HepG2 (cell line): Measurements from ENCODE around the gene NRL. TPM values are rescaled to one million over a fixed set of nuclear protein-coding genes. Genes with fewer than 3 reads are reported as not detected.

Source experiments
- ARNT2 ChIP-seq: sonication (generic); formaldehyde crosslinking; IDR thresholded peaks from 2 replicates; pipeline ENCODE4 v1.8.0; 2022; ENCODE audit warnings: mild to moderate bottlenecking, low read depth, missing genetic modification reagents, moderate library complexity
- JUN ChIP-seq: sonication (generic); formaldehyde crosslinking; IDR thresholded peaks from 2 replicates; pipeline ENCODE4 v1.4.0; 2020; ENCODE audit warnings: mild to moderate bottlenecking, missing genetic modification reagents
- MAFK ChIP-seq, 2 experiments: IDR thresholded peaks in 1 of 2; conservative IDR thresholded peaks in 1 of 2; 2 replicates each; pipeline ENCODE4 v1.6.1; 2011; ENCODE audit warnings: improper control_type of control experiment in 2 of 2, low read length in 2 of 2
- PHF20 ChIP-seq: sonication (generic); formaldehyde crosslinking; IDR thresholded peaks from 2 replicates; pipeline ENCODE4 v1.5.0; 2020; ENCODE audit warnings: mild to moderate bottlenecking, missing genetic modification reagents
- RAD21 ChIP-seq: fragments of 450-650 bp; formaldehyde crosslinking; IDR thresholded peaks from 2 replicates; pipeline ENCODE4 v1.5.0; 2020; ENCODE audit warnings: mild to moderate bottlenecking
- RBFOX2 ChIP-seq: fragments of 200-400 bp; formaldehyde crosslinking; IDR thresholded peaks from 2 replicates; pipeline ENCODE4 v1.6.1; 2017; ENCODE audit warnings: low read depth, mild to moderate bottlenecking, low read length
- RBM22 ChIP-seq: fragments of 200-400 bp; formaldehyde crosslinking; optimal IDR thresholded peaks from 2 replicates; pipeline ENCODE3; 2017; ENCODE audit warnings: mild to moderate bottlenecking, low read length, moderate library complexity
- ZNF180 ChIP-seq: sonication (generic); formaldehyde crosslinking; IDR thresholded peaks from 2 replicates; pipeline ENCODE4 v1.4.0; 2020; ENCODE audit warnings: low read depth, missing genetic modification reagents, borderline replicate concordance
- ZNF598 ChIP-seq: sonication (generic); formaldehyde crosslinking; IDR thresholded peaks from 2 replicates; pipeline ENCODE4 v1.5.1; 2020; ENCODE audit warnings: mild to moderate bottlenecking, missing genetic modification reagents, borderline replicate concordance
- ZNF782 ChIP-seq: sonication (generic); formaldehyde crosslinking; IDR thresholded peaks from 2 replicates; pipeline ENCODE4 v1.4.0; 2020; ENCODE audit warnings: missing genetic modification reagents, mild to moderate bottlenecking, borderline replicate concordance
- ZNF878 ChIP-seq: sonication (generic); formaldehyde crosslinking; IDR thresholded peaks from 2 replicates; pipeline ENCODE4 v1.8.1; 2023; ENCODE audit warnings: mild to moderate bottlenecking, missing genetic modification reagents, moderate library complexity
- polyA plus RNA-seq, 8 experiments: library from polyadenylated mRNA; depleted of rRNA in 3 of 8; stranded (reverse) in 7 of 8; unstranded in 1 of 8; fragments of >200 nt; fragmentation: Illumina TruSeq in 4 of 8; extraction: Trizol in 4 of 8; gene quantifications; 2 replicates each; pipeline versions ENCODE4 v1.2.1 to v1.2.3, GENCODE V29; 2011 to 2016; ENCODE audit warnings: low read depth in 4 of 8, missing spikeins in 1 of 8, mixed read lengths in 1 of 8; ENCODE audit not compliant: insufficient read depth in 1 of 8
- total RNA-seq, 5 experiments: library from RNA; depleted of rRNA; stranded (reverse); fragments of >200 nt; fragmentation: Illumina TruSeq; extraction: Trizol; gene quantifications; 2 replicates each; pipeline ENCODE4 v1.2.3, GENCODE V29; 2016; ENCODE audit warnings: low read depth in 1 of 5
- TF ChIP-seq, protein P1 (sequence below): sonication (generic); formaldehyde crosslinking; IDR thresholded peaks from 2 replicates; pipeline ENCODE4 v1.4.0; 2020; ENCODE audit warnings: missing genetic modification reagents
- TF ChIP-seq, protein P2 (sequence below): sonication (generic); formaldehyde crosslinking; IDR thresholded peaks from 2 replicates; pipeline ENCODE4 v1.4.0; 2020; ENCODE audit warnings: missing genetic modification reagents, mild to moderate bottlenecking, borderline replicate concordance
- TF ChIP-seq, protein P3 (sequence below): sonication (generic); formaldehyde crosslinking; IDR thresholded peaks from 2 replicates; pipeline ENCODE4 v1.8.0; 2022; ENCODE audit warnings: low read depth, missing genetic modification reagents
- TF ChIP-seq, protein P4 (sequence below): sonication (generic); formaldehyde crosslinking; IDR thresholded peaks from 2 replicates; pipeline ENCODE4 v1.4.0; 2020; ENCODE audit warnings: missing genetic modification reagents, borderline replicate concordance
- TF ChIP-seq, protein P5 (sequence below): sonication (generic); formaldehyde crosslinking; IDR thresholded peaks from 2 replicates; pipeline ENCODE4 v1.4.0; 2020; ENCODE audit warnings: mild to moderate bottlenecking, missing genetic modification reagents

The NRL gene
- total and polyA plus RNA-seq, 2 of the 13 experiments (the other 11 are each of a cell fraction or from before 2014, with no cell fraction given): 2.5 to 4.7 TPM

DNA sequence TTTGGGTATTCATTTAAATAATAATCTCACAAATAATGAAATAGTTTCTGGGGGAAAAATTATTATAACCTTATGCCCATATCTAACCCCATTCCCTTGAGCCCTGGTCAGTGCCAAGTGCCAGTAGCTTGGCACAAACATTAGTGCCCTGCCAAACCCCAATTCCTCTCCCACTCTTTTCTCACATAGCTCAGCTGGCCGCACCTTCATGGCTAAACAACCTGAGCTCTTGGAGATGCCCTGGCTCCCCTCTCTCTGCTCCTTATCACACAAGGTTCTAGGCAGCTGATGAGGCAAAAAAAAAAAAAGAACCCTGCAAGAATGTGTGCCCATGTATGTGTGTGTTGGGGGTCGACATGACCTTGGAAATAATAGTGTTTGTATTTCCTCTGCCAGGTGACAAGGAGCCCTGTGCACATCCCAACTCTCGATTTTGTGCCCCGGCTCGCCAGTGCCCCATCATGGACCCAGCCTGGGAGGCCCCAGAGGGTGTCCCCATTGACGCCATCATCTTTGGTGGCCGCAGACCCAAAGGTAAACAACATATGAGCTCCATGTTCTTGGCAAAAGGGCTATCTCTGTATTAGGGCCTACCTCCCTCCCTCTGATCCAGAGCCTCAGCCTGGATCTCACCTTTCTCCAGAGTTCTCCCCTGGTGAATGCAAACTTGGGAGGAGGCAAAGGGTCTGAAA lies 12.2 kb downstream of the NRL start (continued):
- TF ChIP-seq, protein P1, sequence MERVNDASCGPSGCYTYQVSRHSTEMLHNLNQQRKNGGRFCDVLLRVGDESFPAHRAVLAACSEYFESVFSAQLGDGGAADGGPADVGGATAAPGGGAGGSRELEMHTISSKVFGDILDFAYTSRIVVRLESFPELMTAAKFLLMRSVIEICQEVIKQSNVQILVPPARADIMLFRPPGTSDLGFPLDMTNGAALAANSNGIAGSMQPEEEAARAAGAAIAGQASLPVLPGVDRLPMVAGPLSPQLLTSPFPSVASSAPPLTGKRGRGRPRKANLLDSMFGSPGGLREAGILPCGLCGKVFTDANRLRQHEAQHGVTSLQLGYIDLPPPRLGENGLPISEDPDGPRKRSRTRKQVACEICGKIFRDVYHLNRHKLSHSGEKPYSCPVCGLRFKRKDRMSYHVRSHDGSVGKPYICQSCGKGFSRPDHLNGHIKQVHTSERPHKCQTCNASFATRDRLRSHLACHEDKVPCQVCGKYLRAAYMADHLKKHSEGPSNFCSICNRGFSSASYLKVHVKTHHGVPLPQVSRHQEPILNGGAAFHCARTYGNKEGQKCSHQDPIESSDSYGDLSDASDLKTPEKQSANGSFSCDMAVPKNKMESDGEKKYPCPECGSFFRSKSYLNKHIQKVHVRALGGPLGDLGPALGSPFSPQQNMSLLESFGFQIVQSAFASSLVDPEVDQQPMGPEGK (CRISPR knock-in tag): no peak
- no peak for TF ChIP-seq RAD21 (CRISPR knock-in tag)
- TF ChIP-seq MAFK (conservative IDR thresholded peaks at IDR 0.05 in 1 of 2, IDR thresholded peaks at IDR 0.05 in 1 of 2; ENCODE audit: low read length in 2 of 2): peak in 1 of 2 experiments; percentile 23; a peak in 1 of 4 replicates
- TF ChIP-seq, protein P2, sequence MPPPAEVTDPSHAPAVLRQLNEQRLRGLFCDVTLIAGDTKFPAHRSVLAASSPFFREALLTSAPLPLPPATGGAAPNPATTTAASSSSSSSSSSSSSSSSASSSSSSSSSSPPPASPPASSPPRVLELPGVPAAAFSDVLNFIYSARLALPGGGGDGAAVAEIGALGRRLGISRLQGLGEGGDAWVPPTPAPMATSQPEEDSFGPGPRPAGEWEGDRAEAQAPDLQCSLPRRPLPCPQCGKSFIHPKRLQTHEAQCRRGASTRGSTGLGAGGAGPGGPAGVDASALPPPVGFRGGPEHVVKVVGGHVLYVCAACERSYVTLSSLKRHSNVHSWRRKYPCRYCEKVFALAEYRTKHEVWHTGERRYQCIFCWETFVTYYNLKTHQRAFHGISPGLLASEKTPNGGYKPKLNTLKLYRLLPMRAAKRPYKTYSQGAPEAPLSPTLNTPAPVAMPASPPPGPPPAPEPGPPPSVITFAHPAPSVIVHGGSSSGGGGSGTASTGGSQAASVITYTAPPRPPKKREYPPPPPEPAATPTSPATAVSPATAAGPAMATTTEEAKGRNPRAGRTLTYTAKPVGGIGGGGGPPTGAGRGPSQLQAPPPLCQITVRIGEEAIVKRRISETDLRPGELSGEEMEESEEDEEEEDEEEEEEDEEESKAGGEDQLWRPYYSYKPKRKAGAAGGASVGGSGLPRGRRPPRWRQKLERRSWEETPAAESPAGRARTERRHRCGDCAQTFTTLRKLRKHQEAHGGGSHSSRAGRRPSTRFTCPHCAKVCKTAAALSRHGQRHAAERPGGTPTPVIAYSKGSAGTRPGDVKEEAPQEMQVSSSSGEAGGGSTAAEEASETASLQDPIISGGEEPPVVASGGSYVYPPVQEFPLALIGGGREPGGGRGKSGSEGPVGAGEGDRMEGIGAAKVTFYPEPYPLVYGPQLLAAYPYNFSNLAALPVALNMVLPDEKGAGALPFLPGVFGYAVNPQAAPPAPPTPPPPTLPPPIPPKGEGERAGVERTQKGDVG: no peak
- no peak for TF ChIP-seq ZNF782 (CRISPR knock-in tag)
- no peak for TF ChIP-seq ARNT2 (CRISPR knock-in tag)
- TF ChIP-seq JUN (CRISPR knock-in tag): 0 out of 2 replicates have a peak, but pooled peaks have one; percentile 44
- TF ChIP-seq, protein P3, sequence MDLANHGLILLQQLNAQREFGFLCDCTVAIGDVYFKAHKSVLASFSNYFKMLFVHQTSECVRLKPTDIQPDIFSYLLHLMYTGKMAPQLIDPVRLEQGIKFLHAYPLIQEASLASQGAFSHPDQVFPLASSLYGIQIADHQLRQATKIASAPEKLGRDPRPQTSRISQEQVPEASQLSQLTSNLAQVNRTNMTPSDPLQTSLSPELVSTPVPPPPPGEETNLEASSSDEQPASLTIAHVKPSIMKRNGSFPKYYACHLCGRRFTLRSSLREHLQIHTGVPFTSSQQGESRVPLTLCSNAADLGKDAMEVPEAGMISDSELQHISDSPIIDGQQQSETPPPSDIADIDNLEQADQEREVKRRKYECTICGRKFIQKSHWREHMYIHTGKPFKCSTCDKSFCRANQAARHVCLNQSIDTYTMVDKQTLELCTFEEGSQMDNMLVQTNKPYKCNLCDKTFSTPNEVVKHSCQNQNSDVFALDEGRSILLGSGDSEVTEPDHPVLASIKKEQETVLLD: no peak
- peak; percentile 91 for TF ChIP-seq RBM22
- no peak for TF ChIP-seq PHF20 (CRISPR knock-in tag)
- TF ChIP-seq ZNF180 (CRISPR knock-in tag): no peak
- TF ChIP-seq, protein P4, sequence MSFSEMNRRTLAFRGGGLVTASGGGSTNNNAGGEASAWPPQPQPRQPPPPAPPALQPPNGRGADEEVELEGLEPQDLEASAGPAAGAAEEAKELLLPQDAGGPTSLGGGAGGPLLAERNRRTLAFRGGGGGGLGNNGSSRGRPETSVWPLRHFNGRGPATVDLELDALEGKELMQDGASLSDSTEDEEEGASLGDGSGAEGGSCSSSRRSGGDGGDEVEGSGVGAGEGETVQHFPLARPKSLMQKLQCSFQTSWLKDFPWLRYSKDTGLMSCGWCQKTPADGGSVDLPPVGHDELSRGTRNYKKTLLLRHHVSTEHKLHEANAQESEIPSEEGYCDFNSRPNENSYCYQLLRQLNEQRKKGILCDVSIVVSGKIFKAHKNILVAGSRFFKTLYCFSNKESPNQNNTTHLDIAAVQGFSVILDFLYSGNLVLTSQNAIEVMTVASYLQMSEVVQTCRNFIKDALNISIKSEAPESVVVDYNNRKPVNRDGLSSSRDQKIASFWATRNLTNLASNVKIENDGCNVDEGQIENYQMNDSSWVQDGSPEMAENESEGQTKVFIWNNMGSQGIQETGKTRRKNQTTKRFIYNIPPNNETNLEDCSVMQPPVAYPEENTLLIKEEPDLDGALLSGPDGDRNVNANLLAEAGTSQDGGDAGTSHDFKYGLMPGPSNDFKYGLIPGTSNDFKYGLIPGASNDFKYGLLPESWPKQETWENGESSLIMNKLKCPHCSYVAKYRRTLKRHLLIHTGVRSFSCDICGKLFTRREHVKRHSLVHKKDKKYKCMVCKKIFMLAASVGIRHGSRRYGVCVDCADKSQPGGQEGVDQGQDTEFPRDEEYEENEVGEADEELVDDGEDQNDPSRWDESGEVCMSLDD (CRISPR knock-in tag): no peak
- TF ChIP-seq ZNF598 (CRISPR knock-in tag): peak; percentile 36; the same call in 1 of the 2 replicates
- no peak for TF ChIP-seq ZNF878 (CRISPR knock-in tag)
- peak; percentile 52 for TF ChIP-seq RBFOX2
- TF ChIP-seq, protein P5, sequence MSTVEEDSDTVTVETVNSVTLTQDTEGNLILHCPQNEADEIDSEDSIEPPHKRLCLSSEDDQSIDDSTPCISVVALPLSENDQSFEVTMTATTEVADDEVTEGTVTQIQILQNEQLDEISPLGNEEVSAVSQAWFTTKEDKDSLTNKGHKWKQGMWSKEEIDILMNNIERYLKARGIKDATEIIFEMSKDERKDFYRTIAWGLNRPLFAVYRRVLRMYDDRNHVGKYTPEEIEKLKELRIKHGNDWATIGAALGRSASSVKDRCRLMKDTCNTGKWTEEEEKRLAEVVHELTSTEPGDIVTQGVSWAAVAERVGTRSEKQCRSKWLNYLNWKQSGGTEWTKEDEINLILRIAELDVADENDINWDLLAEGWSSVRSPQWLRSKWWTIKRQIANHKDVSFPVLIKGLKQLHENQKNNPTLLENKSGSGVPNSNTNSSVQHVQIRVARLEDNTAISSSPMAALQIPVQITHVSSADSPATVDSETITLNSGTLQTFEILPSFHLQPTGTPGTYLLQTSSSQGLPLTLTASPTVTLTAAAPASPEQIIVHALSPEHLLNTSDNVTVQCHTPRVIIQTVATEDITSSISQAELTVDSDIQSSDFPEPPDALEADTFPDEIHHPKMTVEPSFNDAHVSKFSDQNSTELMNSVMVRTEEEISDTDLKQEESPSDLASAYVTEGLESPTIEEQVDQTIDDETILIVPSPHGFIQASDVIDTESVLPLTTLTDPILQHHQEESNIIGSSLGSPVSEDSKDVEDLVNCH (CRISPR knock-in tag): no peak
